AG04449 (cell line): ENCODE data around the gene BARX2.

Source experiments
- CTCF ChIA-PET: fragments of 350-600 bp; formaldehyde crosslinking; extraction: SDS; loops from one replicate; lab custom pipeline; 2021; ENCODE audit warnings: antibody characterized with exemption; lab: Yijun Ruan, JAX
- POLR2A ChIA-PET: fragments of 400-600, 350-600 bp; formaldehyde crosslinking; extraction: SDS; loops from one replicate; lab custom pipeline; 2020; ENCODE audit warnings: antibody characterized with exemption, inconsistent platforms; lab: Yijun Ruan, JAX
- DNase-seq: peaks from one replicate; pipeline ENCODE4 v3.0.0-alpha.2; 2010; ENCODE audit warnings: low read depth, low spot score
- H3K4me3 ChIP-seq: 2 replicates; pipeline ENCODE4 v1.5.1; 2011; ENCODE audit warnings: low read depth, mild to moderate bottlenecking, control low read depth, low read length
- TF ChIP-seq, protein P1 (sequence below): IDR thresholded peaks from one replicate; pipeline ENCODE4 v1.5.1; 2011; ENCODE audit warnings: mild to moderate bottlenecking, moderate library complexity, low read length, control low read depth, inconsistent platforms; ENCODE audit not compliant: insufficient read depth; ENCODE audit errors: missing control alignments

The BARX2 gene

DNA sequence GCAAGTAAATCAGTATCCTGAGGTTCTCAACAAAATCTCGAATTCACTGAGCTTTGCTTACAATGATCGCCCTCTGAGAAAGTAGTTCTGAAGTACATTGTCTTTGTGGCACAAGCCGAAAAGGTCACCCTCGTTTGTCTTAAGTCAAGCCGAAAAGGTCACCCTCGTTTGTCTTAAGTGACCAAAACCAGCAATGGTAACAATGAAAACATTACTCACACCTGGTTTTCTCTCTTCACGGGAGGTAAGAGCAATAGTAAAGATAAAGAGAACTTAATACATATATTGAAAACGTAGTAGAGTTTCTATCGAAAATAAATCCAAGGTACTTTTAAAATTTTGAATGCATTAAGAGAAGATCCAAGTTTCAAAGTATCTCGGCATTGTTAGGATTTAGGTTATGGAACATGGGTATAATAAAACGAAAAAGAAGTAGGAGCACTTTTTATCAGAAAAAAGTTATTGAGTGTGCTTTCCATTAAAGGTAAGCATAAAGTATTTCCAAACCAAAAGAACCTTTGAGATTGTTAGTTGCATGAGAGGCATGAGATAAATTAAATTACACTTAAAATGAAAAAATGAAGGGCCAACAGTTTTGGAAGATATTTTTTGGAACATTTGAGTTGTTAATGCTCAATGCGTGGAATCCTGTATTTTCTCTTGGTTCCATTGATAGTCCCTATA, 1.2 kb downstream of the BARX2 start:
- POLR2A ChIA-PET = no interaction called here
- no peak for DNase-seq
- no peak overlapping the region for H3K4me3 ChIP-seq
- CTCF ChIA-PET = interaction anchor here (0.9 to 4.2 kb wide), 9 partner anchors 8 to 376 kb away, joined by 3 to 50 read pairs (median 6); no protein-coding TSS in a partner anchor
- TF ChIP-seq, protein P1, sequence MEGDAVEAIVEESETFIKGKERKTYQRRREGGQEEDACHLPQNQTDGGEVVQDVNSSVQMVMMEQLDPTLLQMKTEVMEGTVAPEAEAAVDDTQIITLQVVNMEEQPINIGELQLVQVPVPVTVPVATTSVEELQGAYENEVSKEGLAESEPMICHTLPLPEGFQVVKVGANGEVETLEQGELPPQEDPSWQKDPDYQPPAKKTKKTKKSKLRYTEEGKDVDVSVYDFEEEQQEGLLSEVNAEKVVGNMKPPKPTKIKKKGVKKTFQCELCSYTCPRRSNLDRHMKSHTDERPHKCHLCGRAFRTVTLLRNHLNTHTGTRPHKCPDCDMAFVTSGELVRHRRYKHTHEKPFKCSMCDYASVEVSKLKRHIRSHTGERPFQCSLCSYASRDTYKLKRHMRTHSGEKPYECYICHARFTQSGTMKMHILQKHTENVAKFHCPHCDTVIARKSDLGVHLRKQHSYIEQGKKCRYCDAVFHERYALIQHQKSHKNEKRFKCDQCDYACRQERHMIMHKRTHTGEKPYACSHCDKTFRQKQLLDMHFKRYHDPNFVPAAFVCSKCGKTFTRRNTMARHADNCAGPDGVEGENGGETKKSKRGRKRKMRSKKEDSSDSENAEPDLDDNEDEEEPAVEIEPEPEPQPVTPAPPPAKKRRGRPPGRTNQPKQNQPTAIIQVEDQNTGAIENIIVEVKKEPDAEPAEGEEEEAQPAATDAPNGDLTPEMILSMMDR = no peak

DNA sequence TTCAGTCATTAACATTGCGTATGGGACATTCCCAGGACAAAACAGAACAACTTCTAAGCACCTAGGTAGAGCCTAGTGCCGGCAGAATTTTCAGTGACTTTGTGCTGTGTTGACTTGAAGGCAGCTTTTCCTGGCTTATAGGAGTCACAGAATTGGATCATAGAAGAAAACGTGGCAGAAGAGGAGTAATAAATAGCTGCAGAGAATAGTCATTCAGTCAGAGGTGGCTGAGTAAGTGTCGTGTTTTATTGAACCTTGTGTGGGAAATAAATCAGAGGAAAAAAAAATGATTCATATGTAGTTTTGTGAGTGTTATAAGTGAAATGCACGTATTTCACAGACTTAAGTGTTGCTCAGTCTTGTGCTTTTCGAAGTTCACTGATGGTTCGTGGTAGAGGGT, 2.1 kb downstream of the BARX2 start:
- CTCF ChIA-PET = interaction anchor here (3.8 to 4.2 kb wide), 2 partner anchors 318 to 375 kb away, joined by 23 to 50 read pairs; no protein-coding TSS in a partner anchor
- no peak for DNase-seq
- no peak overlapping the region for H3K4me3 ChIP-seq
- TF ChIP-seq, protein P1 = no peak
- POLR2A ChIA-PET = no interaction called here

DNA sequence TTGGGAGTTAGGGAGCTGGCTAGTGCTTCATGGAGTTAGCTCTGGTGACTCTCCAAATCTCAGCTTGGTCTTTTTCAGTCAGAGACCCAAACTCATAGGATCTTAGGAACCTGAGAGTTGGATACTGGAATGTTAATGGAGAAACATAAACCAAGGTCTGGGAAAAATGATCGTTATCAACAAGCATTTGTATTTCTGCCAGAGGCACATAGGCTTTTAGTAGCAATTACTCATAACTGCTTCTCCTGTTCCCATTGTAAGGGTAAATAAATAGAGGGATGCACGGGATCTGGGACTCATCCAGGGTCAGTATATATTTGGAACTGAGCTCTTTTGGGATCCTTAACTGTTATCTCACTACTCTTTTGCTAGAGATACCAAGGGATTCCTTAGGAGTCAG, 4.8 kb downstream of the BARX2 start:
- ChIA-PET POLR2A (no interaction called here), CTCF (interaction anchor here (0.8 kb wide), 1 partner anchor 315 kb away, joined by 3 read pairs; no protein-coding TSS in a partner anchor)
- DNase-seq = no peak
- TF ChIP-seq, protein P1 = no peak
- no peak overlapping the region for H3K4me3 ChIP-seq

DNA sequence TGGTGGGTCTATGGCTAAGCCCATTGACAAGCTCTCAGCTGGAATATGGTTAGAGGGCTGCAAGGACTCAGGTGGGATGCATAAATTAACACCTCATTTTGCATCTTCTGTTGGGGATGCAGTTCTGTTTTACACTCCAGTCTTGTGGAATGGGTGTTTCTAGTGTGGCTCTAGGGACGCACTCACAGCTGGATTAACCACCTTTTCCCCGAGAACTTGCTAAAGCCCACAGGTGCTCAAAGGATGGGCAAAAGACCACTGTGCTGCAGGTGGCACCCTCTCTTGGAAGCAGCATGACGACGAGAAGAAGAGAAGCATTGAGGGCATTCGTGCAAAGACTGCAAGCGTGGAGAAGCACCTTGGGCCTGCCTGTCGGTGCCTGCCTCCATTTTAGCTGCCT, 6.9 kb downstream of the BARX2 start:
- POLR2A ChIA-PET = no interaction called here
- DNase-seq = no peak
- H3K4me3 ChIP-seq = no peak overlapping the region
- TF ChIP-seq, protein P1 = no peak
- CTCF ChIA-PET = interaction anchor here (0.6 to 0.7 kb wide), 2 partner anchors 8 to 313 kb away, joined by 3 to 6 read pairs; no protein-coding TSS in a partner anchor

DNA sequence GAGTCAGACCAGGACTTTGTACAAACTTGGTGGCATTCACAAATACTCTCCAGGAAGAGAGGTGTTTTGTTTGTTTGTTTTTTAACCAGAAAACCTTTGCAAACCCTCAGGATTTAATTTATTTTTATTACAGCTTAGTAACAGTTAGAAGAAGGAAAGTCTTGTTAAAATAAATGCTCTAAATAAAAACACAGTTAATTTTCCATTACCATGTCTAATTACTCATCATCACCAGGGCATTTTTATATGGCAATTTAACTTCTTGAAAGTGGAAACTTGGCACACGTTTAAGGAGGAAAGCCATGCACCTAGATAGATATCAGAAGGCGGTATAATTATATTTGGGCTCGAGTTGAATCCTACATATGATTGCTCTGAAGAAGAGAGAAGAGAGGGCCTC, 7.4 kb downstream of the BARX2 start:
- TF ChIP-seq, protein P1 = no peak
- no peak for DNase-seq
- ChIA-PET CTCF (interaction anchor here (0.6 to 0.7 kb wide), 2 partner anchors 8 to 312 kb away, joined by 3 to 6 read pairs; no protein-coding TSS in a partner anchor), POLR2A (no interaction called here)
- no peak overlapping the region for H3K4me3 ChIP-seq

DNA sequence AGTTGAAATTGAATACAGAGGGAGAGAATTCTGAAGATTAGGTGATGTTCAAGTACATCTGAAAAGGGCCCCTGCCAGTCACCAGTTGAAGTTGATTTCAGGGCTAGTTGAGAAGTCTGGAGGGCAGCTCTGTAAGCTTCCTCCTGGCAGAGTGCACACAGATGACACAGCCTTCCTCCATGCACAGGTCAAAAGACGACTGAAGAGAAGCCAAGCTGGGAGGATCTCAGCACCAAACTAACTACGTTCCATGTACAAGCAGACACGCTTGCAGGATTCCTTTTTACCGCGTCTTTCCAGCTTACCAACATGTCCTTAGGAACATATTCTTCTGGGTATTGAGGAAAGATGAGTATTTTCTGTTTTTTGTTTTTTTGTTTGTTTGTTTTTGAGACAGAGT, 7.9 kb downstream of the BARX2 start:
- H3K4me3 ChIP-seq = no peak overlapping the region
- ChIA-PET CTCF (interaction anchor here (1.7 kb wide), 1 partner anchor 8 kb away, joined by 6 read pairs; the partner anchor contains the start of gene BARX2), POLR2A (no interaction called here)
- no peak for DNase-seq
- TF ChIP-seq, protein P1 = no peak
